Left lung (tissue), 10 donors: ENCODE measurements around the gene CCHCR1. TPM values are rescaled to one million over a fixed set of nuclear protein-coding genes. Genes with fewer than 3 reads are reported as not detected.

ENCODE experiments used
- ATAC-seq: fragments of 200-7000 bp; cut with Tn5 transposase; one replicate; pipeline ENCODE4 v1.9.1; 2020; ENCODE audit warnings: moderate library complexity
- DNase-seq, 4 donors: peaks; one replicate each; pipeline ENCODE4 v3.0.0-alpha.2; 2013 to 2020
- H3K27ac ChIP-seq, 2 donors: fragments of 200-600 bp; sonication (generic) in 1 of 2; one replicate each; pipeline versions ENCODE4 v1.5.0 to v1.8.0; 2020 to 2021
- H3K27me3 ChIP-seq, 2 donors: fragments of 200-600 bp; sonication (generic) in 1 of 2; one replicate each; pipeline versions ENCODE4 v1.5.0 to v1.8.0; 2020 to 2021
- H3K36me3 ChIP-seq, 2 donors: fragments of 200-600 bp; sonication (generic) in 1 of 2; one replicate each; pipeline versions ENCODE4 v1.5.0 to v1.8.0; 2020 to 2021
- H3K4me1 ChIP-seq, 2 donors: fragments of 200-600 bp; one replicate each; pipeline ENCODE4 v1.8.0; 2021
- H3K4me3 ChIP-seq, 2 donors: fragments of 200-600 bp; sonication (generic) in 1 of 2; one replicate each; pipeline versions ENCODE4 v1.5.0 to v1.8.0; 2020 to 2021; ENCODE audit warnings: mild to moderate bottlenecking in 1 of 2
- H3K9me3 ChIP-seq, 2 donors: fragments of 200-600 bp; sonication (generic) in 1 of 2; one replicate each; pipeline versions ENCODE4 v1.5.0 to v1.8.0; 2020 to 2021
- intact Hi-C, 2 donors: fragments of 100-400 bp; cut with DNase I; formaldehyde crosslinking; loops; one replicate each; pipeline versions ENCODE4 v1.11.2 to v1.14.2; 2022
- polyA plus RNA-seq, 6 donors: library from polyadenylated mRNA; unstranded; fragments of 120-200 nt; gene quantifications; one replicate each; pipeline ENCODE4 v1.2.1, GENCODE V29; 2013; ENCODE audit not compliant: insufficient read length in 6 of 6
- total RNA-seq, 2 donors: library from RNA; stranded (reverse); fragmentation: NEBNext Ultra II Directional; extraction: Animal tissue kit (Norgen Biotek cat#: 25700); gene quantifications; one replicate each; pipeline ENCODE4 v1.2.1, GENCODE V29; 2021
- TF ChIP-seq, protein P1 (sequence below), 2 donors: fragments of 200-600 bp; sonication (generic) in 1 of 2; IDR thresholded peaks; one replicate each; pipeline versions ENCODE4 v1.5.0 to v1.8.0; 2021; ENCODE audit warnings: antibody characterized with exemption in 2 of 2
- donor health status: DM: no; HTN: yes; CAD: no.
- donor health status: DM: no; HTN: no; CAD: no.

The CCHCR1 gene
- total and polyA plus RNA-seq, 8 donors, result 18.9 to 38.8 (median 35.1) TPM

DNA sequence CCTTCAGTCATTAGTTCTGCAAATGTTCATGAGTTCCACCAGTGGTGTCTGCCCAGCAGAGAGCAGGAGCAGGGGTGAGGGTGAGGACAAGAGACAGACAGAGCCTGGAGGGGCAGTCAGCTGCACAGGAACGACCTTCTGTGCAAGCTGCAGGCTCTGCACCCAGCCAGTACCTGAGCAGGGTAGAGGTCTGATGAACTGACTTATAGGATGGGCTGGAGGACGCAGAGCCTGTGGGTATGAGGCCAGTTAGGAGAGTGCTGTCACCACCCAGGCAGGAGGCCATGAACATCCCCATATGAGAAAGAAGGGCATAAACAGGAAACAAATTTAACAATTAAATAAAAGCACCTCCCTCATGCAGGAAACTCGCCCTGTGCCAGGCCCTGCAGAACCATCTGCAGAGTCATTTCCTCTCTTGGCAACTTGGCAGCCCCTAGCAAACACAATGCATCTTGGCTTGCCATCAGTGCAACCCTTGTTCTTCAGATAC lies 63.2 kb downstream of the CCHCR1 start:
- no peak overlapping the region for H3K4me3 ChIP-seq
- ATAC-seq, result peak; percentile 35
- no peaks in the 10 kb centered on the region for H3K36me3 ChIP-seq
- TF ChIP-seq, protein P1, sequence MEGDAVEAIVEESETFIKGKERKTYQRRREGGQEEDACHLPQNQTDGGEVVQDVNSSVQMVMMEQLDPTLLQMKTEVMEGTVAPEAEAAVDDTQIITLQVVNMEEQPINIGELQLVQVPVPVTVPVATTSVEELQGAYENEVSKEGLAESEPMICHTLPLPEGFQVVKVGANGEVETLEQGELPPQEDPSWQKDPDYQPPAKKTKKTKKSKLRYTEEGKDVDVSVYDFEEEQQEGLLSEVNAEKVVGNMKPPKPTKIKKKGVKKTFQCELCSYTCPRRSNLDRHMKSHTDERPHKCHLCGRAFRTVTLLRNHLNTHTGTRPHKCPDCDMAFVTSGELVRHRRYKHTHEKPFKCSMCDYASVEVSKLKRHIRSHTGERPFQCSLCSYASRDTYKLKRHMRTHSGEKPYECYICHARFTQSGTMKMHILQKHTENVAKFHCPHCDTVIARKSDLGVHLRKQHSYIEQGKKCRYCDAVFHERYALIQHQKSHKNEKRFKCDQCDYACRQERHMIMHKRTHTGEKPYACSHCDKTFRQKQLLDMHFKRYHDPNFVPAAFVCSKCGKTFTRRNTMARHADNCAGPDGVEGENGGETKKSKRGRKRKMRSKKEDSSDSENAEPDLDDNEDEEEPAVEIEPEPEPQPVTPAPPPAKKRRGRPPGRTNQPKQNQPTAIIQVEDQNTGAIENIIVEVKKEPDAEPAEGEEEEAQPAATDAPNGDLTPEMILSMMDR (IDR thresholded peaks at IDR 0.05), result no peak
- intact Hi-C loops, result no loop called here
- no peaks in the 10 kb centered on the region for H3K27me3 ChIP-seq
- H3K9me3 ChIP-seq, result no peaks in the 10 kb centered on the region
- no peak for DNase-seq
- H3K4me1 ChIP-seq, result peaks cover 0 to 14% of the 10 kb centered on the region in 2 donors
- H3K27ac ChIP-seq, result peak overlapping the region in 1 of 2 donors; percentile 43

- TF ChIP-seq, protein P1 (IDR thresholded peaks at IDR 0.05), result no peak
- Histone ChIP-seq H3K36me3 (no peaks in the 10 kb centered on the region), H3K27ac (no peak overlapping the region), H3K4me1 (peaks cover 0 to 14% of the 10 kb centered on the region in 2 donors), H3K9me3 (no peaks in the 10 kb centered on the region), H3K27me3 (no peaks in the 10 kb centered on the region), H3K4me3 (no peak overlapping the region)
- intact Hi-C loops, result no loop called here
- ATAC-seq (no peak), DNase-seq (no peak)
Measured at GRCh38 chr6:31092769-31093505, 64.7 kb downstream of the CCHCR1 start.

Other genes starting within 250 kb of the CCHCR1 start
- gene GTF2H4, start 249.6 kb downstream of the CCHCR1 start, total RNA-seq, result 10 to 100 TPM; 29.5 to 34.2 TPM
- 10 to 100 TPM; 35.5 to 59.5 (median 53.0) TPM for gene GTF2H4, start 249.6 kb downstream of the CCHCR1 start, polyA plus RNA-seq
- gene VARS2, start 243.6 kb downstream of the CCHCR1 start, total RNA-seq, result 10 to 100 TPM; 34.0 to 40.3 TPM
- gene VARS2, start 243.6 kb downstream of the CCHCR1 start, polyA plus RNA-seq, result 10 to 100 TPM; 42.3 to 54.3 (median 46.9) TPM
- 100 to 1,000 TPM; 213 to 384 TPM for gene SFTA2, start 225.6 kb downstream of the CCHCR1 start, total RNA-seq
- 10 to 100 TPM in 5 of 6 donors, 1 to 10 TPM in 1; 9.3 to 19.6 (median 15.5) TPM for gene SFTA2, start 225.6 kb downstream of the CCHCR1 start, polyA plus RNA-seq
- gene MUCL3, start 216.8 kb downstream of the CCHCR1 start, total RNA-seq, result 1 to 10 TPM; 2.5 to 4.0 TPM
- gene MUCL3, start 216.8 kb downstream of the CCHCR1 start, polyA plus RNA-seq, result under 1 TPM; 0.07 to 0.21 (median 0.11) TPM
- gene MUC21, start 174.1 kb downstream of the CCHCR1 start, total RNA-seq, result 1 to 10 TPM; 8.5 to 9.5 TPM
- gene MUC21, start 174.1 kb downstream of the CCHCR1 start, polyA plus RNA-seq, result under 1 TPM in 2 of 6 donors, not detected in 4; 0.04 to 0.05 TPM
- gene MUC22, start 147.3 kb downstream of the CCHCR1 start, total RNA-seq, result under 1 TPM in 1 of 2 donors, not detected in 1; 0.20 TPM
- gene MUC22, start 147.3 kb downstream of the CCHCR1 start, polyA plus RNA-seq, result not detected
- not detected for gene C6orf15, start 45.2 kb downstream of the CCHCR1 start, total RNA-seq
- not detected for gene C6orf15, start 45.2 kb downstream of the CCHCR1 start, polyA plus RNA-seq
- gene PSORS1C1, start 43.0 kb downstream of the CCHCR1 start, total RNA-seq, result 10 to 100 TPM in 1 of 2 donors, 1 to 10 TPM in 1; 3.5 to 11.7 TPM
- gene PSORS1C1, start 43.0 kb downstream of the CCHCR1 start, polyA plus RNA-seq, result under 1 TPM; 0.09 to 0.70 (median 0.51) TPM
- gene CDSN, start 37.4 kb downstream of the CCHCR1 start, total RNA-seq, result under 1 TPM; 0.13 to 0.61 TPM
- gene CDSN, start 37.4 kb downstream of the CCHCR1 start, polyA plus RNA-seq, result not detected
- not detected for gene PSORS1C2, start 18.7 kb downstream of the CCHCR1 start, total RNA-seq
- gene PSORS1C2, start 18.7 kb downstream of the CCHCR1 start, polyA plus RNA-seq, result under 1 TPM in 2 of 6 donors, not detected in 4; 0.14 to 0.17 TPM
- gene TCF19, start 787 bp upstream of the CCHCR1 start, total RNA-seq, result 10 to 100 TPM; 16.7 to 18.0 TPM
- 10 to 100 TPM; 15.8 to 26.4 (median 19.0) TPM for gene TCF19, start 787 bp upstream of the CCHCR1 start, polyA plus RNA-seq
- 1 to 10 TPM; 1.9 TPM for gene POU5F1, start 12.9 kb upstream of the CCHCR1 start, total RNA-seq
- gene POU5F1, start 12.9 kb upstream of the CCHCR1 start, polyA plus RNA-seq, result 1 to 10 TPM in 4 of 6 donors, under 1 TPM in 2; 0.37 to 2.0 (median 1.6) TPM
- 1,000 to 10,000 TPM in 1 of 2 donors, 100 to 1,000 TPM in 1; 780 to 1,825 TPM for gene HLA-C, start 114.3 kb upstream of the CCHCR1 start, total RNA-seq
- gene HLA-C, start 114.3 kb upstream of the CCHCR1 start, polyA plus RNA-seq, result 100 to 1,000 TPM; 117 to 299 (median 161) TPM
- 1,000 to 10,000 TPM; 2,303 to 2,503 TPM for gene HLA-B, start 199.4 kb upstream of the CCHCR1 start, total RNA-seq
- gene HLA-B, start 199.4 kb upstream of the CCHCR1 start, polyA plus RNA-seq, result 100 to 1,000 TPM; 285 to 427 (median 355) TPM
- 10 to 100 TPM; 29.4 to 30.1 TPM for gene MICA, start 245.8 kb upstream of the CCHCR1 start, total RNA-seq
- 10 to 100 TPM; 10.2 to 17.9 (median 14.5) TPM for gene MICA, start 245.8 kb upstream of the CCHCR1 start, polyA plus RNA-seq